CD4-positive, alpha-beta T cell treated with Interleukin-10 for 1 hour (primary cell): ENCODE measurements around the gene ADAMTS6.

Source experiments
- DNase-seq: peaks from one replicate; pipeline ENCODE4 v3.0.0-alpha.2; 2020

ADAMTS6 gene

DNA sequence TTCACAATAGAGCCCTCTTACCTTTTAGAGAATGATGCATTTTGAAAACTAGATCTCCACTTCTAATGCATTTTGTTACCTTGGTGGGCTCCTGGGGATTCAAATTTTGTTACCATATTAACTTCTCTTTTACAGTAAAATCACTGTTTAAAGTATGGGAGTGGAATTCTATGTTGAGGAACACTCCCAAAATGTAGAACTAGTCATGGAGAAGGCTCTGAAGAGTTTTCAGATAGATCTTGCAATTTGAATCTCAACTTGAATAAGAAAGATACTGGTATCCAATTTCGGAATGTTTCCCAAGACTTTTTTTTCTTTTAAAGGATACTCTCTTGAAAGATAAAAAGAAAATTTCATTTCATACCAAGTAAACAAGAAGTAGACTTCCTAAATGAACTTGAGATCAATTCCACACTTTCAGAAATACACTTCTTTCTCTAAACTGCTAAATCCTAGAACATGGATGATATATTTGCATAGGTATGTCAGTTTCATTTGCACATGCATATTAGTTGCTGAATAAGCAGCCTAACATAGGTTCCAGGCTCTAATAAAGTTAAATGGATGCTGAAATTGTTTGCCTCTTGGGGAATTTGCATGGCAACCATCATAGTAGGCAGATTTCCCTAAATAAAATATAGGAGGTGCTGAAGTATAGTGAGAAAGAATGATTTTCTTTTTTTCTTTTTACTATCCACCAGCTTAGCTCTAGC lies 205.4 kb downstream of the ADAMTS6 start:
- DNase-seq, result no peak

DNA sequence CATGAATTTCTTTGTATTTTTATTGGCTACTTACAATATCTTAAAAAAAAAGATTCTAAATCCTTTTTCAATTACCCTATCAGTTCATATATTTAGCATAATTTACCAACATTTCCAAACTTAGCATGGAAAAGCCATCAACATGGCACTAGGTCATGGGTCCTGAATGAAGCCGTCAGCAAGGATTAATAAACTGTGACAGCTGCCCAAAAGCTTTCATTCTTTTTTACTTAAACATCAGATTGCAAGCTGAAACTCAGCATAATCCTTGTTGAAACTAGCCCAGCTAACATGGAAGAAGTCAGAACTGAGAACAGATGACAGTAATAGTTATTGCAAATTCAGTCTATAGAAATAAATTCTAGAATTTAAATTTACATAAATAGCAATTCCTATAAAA lies 209.8 kb downstream of the ADAMTS6 start:
- no peak for DNase-seq

DNA sequence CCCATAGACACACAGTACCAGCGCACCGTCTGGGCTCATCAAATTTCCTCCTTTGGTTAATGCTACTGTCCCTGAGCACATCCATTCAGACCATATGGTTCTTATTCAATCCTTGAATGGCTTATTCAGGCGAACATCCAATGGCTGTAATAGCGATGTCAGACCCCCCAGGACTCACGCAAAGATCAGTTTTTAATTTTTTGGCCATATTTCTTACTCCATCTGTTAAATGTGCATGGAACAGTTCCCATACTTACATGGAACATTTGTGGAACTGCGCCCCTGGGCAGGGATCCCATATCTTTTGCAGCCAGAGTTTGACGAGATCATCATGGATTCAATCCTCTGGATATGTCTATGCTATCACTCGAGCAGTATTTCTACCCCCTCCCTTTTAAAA lies 213.2 kb downstream of the ADAMTS6 start:
- DNase-seq, result no peak

DNA sequence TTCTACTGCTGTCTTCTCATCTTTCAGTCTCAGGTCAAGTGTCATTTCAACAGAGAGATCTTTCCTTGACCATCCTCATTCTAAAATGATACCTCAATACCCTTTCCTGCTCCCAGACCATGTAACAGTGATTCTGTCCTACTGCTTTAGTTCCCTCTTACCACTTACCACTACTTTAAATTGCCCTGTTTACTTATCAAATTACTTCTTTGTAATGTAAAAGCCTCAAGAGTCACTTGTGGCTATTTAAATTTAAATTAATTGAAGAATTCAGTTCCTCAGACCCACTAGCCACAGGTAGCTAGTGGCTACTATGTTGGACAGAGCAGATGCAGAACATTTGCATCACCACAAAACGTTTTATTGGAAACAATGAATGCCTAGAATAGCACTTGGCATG lies 217.3 kb downstream of the ADAMTS6 start:
- no peak for DNase-seq

DNA sequence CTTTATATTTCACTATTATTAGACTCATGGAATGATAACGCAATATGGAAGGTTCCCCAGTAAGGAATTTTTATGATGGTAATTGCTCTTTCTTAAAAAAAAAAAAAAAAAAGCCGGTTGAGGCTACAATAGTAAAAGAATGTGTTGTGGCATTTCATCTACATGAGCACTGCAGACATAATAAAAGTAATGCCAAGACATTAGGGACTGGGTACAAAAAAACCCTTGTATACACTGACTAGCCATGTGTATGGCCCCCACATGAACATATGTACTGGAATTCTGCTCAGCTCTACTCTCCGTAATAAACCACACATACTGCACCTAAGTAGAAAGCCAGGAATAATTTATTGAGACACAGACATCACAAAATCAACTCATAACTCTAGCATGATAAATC lies 218.4 kb downstream of the ADAMTS6 start:
- DNase-seq, result no peak

DNA sequence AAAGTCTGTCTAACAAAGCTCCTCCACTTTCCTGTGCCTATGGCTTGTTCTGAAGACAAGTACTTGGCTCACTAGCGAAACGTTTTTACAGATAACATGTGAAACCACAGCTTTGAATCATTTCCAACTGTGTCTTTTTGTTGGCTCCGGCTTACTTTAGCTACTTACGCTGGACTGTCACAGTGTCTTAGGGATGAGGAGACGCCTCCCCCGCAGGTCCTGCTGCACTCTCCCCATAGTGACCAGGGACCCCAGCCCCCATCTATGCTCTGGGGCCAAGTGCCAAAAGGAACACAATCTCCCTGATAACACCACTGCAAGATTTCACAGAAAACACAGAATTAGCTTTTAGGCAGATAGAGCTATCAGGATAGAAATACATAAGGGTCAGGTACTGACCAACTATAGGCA lies 219.1 kb downstream of the ADAMTS6 start:
- DNase-seq, result no peak

DNA sequence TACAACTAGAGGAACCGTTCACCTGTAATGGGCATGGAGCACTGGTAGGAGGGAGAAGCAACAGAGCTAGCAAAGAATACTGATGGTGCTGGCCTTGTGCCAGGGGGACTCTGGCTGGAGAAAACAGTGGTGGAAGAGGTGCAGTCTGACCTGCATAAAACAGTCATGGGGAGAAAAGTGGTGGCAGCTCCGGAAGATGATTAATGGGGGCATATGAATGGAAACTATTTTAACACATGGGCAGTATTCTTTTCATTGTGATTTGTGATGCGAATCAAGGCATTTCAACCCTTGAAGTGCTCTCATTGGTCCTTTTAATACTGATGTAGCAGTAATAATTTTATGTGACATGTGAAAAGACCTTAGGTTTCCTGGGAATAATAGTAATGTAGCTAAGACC lies 219.6 kb downstream of the ADAMTS6 start:
- DNase-seq, result no peak

DNA sequence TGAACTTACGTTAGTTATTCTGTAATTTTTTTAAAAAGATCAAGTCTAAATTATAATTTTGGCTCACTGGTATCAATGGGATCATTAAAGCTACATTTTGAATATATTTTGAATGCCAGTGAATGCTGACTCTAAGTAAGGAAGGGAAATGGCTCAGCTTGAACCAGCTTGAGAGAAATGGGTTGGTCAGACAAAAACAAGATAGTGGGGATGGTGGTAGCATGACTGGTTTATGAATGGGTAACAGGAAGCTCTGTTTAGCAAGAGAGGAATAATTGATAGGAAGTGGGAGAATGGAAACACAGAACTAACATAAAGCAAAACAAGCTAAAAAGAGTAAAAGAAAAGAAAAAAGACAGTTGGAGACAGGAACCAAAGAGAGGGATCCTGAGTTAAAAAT lies 220.2 kb downstream of the ADAMTS6 start:
- no peak for DNase-seq

DNA sequence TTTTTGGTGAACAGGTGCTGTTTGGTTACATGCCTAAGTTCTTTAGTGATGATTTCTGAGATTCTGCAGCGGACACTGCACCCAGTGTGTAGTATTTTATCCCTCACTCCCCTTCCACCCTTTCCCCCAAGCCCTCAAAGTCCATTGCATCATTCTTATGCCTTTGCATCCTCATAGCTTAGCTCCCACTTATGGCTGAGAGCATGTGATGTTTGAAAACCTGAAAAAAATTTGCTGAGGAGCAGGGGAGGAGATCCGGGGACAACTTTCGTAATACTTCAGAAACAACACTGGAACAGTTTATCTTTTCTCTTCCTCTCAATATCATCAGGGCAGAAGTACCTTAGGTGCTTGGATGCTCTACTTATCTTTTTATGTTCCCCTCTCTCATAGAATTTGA lies 226.4 kb downstream of the ADAMTS6 start:
- no peak for DNase-seq

DNA sequence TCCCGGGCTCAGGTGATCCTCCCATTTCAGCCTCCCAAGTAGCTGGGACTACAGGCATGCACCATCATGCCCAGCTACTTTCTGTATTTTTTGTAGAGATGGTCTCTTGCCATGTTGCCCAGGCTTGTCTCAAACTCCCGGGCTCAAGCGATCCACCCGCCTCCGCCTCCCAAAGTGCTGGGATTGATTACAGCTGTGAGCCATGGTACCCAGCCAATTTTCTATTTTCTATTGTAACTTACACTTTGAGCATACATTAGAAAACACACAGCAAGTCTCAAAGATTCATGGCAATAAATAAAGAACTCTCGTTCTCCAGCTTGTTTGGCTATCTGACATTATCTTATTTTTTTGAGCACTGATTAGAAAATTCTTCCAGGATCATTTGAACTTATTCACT lies 228.7 kb downstream of the ADAMTS6 start:
- DNase-seq, result no peak

DNA sequence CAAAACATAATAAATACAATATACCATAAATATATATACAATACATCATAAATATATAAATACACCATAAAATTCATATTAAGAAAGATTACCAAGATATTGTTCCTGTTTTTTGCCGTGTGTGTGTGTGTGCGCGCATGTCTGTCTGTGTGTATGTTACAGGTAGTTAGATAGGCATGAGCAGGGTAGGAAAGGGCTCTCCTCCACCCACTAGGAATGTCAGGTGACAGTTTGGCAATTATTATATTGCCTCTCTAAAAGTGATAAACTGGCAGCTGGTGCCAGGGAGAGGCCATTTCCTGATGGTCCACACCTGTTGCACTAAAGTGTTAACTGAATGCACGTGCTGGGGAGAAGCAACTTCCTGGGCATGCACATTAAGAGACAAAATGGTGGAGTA lies 232.8 kb downstream of the ADAMTS6 start:
- no peak for DNase-seq

DNA sequence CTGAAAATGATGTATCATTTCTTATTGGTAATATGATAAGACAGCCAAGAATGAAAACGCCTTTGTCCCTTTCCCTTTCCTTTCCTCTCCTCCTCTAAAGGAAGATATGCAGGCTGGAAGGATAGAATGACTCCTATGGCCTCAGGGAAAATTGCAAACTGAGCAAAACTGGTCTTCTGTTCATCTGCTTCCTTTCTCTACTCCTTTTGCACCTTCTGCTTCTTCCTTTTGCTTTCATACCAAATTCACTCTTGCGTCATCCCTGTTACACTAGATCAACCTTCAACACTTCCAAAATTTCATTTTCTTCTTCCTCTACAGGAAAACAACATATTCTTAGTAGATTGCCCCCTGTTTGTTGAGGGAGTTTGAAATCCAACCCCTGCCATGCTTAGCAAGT lies 234.1 kb downstream of the ADAMTS6 start:
- DNase-seq, result no peak

DNA sequence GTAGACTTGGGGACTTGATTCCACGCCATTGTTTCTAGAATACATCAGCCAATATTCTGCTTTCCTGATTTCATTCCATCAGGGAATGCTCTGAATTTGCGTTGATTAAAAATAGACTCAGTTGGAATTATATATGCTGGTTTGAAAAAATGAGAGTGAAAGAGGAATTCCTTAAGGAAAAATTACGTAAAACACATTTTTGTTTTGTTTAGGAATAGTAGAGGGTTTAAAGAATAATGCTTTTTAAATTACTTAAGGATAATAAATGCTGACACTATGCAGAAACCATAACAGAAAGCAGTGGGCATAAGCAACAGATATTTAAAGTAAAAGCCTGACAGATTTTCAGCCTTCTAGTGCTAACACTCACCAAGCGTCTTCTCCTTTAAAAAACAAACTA lies 235.0 kb downstream of the ADAMTS6 start:
- no peak for DNase-seq

DNA sequence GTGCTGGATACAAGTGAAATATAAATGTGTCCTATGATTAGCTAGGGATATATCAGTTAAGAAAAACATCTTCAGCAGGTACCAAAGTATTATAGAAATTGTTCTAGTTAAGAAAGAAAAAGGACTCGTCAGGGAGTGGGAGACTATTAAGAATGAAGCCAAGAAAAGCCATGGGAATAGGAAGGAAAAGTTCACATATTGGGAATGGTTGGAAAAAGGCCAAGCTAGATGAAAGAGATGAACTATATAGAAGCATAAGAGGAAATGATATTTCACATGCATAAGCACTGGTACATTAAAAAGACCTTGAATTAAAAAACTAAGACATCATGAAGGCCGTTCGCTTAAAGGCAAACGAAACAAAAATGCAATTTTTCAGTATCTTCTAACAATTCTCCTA lies 237.7 kb downstream of the ADAMTS6 start:
- no peak for DNase-seq

DNA sequence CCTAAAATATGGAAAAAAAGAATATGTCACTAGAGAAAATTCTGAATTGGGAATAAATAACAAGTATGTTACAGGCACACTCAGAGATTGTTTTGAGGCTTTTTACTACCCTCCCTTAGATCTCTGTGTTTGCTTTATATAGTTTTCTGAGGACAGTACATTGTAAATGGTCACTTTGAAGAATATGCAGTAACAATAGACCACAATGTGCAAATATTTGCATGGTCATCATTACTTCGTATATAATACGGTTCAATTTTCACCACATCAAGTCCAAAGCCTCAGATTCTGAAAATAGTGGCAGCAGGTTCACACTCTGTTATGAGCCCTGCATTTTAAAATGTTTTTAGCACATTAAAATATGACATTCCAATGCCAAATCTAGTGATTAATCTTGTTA lies 238.6 kb downstream of the ADAMTS6 start:
- DNase-seq, result no peak

DNA sequence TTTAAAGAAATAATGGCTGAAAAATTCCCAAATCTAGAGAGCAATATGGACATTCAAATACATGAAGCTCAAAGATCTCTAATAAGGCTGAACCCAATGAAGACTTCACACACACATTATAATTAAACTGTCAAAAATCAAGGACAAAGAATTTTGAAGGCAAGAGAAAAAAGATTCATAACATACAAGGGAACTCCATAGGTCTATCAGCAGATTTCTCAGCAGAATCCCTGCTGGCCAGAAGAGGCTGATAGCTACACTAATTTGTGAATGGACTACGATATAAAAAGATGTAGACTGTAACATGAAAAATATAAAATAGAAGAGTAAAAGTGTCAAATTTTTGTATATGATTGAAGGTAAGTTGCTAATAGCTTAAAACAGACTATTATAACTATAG lies 251.9 kb downstream of the ADAMTS6 start:
- no peak for DNase-seq

DNA sequence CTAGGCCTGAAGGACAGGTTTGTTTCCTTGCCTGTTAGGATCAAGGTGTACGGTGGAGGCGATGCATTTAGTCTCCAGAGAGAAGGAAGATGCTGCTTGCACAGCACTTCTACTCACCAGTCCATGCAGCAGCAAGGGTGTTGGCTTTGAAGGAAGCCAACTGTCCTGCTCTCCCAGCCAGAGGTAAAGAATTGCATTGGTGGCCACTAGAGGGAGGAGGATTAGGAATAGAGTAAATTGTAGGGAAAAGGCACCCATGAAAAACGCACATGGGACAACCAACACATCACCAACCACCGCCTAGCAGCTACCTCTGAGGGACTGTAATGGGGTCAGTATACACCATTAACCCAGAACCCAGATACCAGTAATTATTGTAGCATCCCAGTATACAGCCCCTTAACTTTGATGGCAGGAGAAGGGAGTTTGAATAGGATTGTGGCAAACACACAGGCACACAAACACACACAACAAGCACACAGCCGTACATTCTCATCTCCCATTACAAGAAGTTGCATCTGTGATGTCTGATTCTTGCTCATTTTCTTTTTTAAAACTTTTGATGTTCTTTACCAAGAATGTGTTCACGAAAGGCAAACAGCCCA lies 267.7 kb downstream of the ADAMTS6 start:
- no peak for DNase-seq

DNA sequence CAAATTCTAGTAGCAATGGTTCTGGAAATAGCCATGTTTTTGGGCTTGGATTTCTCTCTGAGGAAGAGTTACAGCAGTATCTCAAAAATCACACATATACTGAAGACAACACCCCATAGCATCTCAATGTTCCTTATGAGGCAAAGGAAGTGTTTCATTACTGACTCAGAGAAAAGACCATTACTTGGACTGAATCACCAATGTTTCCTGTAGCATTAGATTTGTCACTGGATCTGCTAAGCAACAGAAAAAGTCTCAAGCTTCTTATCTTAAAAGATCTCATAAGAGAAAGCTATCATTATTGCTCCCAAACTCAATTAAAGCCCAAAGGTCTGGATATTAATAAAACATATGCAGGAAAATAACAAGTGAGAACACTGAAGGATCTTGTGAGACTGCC lies 272.4 kb downstream of the ADAMTS6 start:
- no peak for DNase-seq

DNA sequence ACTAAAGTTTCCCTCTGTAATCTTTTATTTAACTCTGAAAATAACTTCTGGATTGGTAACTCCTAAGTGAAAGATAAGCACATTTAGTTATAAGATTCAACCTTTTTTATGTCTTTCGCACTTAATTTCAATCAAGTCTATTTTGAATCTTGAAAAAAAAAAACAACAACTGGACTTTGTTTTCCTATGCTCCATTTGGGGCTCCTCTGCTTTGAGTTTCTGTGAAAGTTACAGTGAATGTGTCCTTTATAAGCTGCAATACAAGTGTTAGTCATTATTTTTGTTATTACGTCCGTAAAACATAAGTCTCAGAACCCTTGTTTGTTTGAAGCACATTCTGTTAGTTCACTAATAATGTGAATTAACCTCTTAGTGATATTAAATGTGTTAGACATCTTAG lies 276.8 kb downstream of the ADAMTS6 start:
- no peak for DNase-seq

DNA sequence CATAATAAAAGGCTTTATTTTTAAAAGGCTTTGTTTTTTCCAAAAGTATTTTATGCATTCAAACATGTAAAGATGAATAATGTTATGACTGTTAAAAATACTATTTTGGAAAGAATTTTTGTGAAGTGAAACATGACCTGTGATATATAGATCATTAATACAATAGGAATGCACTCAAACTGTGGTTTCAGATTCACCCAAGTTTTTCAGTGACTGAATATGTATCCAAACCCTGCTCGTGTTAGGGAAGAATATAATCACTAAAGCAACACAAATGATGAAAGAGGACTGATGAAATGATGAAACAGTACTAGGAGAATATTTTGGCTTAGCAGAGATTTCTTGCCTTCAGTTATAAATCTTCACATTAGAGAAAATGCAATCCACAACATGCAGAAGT lies 278.0 kb downstream of the ADAMTS6 start:
- DNase-seq, result no peak

DNA sequence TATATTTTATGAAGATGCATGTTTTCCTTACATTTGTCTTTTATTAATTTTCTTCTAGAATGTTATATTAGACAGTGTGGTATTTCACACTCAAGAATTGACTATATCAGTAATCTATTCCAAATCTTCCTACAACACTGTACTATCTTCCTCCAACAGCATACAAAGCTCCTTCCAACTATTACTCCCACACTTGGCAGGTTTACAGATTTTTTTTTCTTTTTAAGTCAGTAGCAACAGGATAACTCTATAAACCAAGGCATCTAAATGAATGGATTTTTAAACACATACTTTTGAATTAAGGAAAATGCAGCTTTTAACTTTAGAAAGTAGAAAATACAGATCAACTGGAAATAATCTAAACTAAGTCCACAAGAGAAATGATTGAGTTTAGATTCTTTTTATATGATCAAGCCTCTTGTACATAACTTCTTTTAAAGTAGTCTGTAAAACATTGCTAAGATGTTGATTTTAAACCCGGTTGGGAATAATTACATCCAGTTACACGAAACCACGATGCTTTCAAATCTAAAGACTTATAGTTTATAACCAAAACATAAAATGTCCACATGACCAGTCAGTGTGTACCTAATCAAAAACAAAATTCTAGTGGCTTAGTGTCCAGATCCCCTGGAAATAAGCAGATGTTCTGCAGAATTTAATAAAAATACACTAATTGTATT lies 281.6 kb downstream of the ADAMTS6 start:
- no peak for DNase-seq

DNA sequence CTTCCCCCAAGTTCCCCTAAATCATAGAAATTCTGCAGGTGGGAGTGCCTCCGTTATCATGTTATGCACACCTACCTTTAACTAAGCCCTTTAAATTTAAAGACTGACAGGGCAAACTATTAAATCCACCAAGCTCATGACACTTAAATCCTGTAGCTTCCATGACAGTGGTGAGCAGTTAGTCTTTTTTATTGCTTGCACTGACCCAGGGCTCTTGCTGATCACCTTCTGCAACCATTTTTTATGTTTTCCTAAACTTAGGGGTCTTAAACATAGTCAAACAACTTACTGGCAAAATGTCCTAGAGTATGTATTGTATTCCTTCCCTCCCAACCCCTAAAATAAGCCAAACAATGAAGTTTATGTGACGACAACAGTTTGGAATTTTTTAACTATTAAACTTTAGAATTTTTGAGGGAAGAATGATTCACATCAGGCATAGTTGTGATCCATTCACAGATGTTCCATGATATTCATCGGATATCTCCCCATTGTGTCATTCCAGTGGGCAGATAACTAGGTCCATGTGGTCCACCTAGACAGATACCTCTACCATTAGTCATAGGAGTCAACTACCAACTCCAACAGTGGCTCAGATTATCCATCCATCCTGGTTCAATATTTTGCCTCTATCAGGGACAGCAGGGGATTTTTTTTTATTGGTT lies 283.1 kb downstream of the ADAMTS6 start:
- DNase-seq, result no peak

DNA sequence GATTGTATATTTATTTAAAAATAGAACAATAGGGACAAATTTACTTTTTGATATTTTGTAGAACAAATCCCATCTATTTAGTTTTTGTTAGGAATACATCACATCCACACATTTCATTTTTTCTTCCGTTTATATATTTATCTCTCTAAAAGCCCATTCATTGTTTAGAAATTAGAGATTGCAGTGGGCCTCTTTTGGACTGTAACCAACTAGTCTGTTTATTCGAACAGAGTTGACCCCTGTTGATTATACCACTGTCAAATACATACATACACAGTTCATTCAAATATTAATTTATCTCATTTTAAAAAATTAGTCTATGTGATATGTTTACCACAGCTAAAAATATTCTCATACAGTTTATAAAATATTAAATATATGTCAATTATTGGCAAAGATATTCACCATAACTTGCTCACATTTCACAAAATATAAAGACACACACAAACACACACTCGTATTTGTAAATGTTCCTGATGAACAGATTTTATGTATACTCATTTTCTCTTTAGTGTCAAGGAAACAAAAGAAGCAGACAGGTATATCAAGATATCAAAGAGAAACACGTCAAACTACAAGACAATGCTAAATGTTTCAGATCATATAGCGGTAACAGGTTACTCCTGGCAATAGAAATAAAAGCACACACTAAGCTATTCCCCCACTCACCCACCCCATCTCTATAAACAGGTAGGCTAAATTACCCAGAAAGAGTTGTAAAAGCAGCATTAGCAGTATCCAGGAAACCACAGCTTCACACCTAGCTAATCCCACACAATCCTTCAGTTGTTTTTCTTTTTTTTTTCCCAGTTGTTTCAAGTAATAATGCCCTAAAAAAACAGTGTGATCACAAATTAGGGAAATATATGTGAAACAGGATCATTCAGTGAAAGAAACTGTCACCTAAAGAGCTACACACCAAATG lies 283.9 kb downstream of the ADAMTS6 start:
- DNase-seq, result no peak
